ENCODE measurements around the gene OXSR1.

GRCh38 chr3:38164952-38165721 is at the start of gene OXSR1:
- TF ChIP-seq, protein P1, sequence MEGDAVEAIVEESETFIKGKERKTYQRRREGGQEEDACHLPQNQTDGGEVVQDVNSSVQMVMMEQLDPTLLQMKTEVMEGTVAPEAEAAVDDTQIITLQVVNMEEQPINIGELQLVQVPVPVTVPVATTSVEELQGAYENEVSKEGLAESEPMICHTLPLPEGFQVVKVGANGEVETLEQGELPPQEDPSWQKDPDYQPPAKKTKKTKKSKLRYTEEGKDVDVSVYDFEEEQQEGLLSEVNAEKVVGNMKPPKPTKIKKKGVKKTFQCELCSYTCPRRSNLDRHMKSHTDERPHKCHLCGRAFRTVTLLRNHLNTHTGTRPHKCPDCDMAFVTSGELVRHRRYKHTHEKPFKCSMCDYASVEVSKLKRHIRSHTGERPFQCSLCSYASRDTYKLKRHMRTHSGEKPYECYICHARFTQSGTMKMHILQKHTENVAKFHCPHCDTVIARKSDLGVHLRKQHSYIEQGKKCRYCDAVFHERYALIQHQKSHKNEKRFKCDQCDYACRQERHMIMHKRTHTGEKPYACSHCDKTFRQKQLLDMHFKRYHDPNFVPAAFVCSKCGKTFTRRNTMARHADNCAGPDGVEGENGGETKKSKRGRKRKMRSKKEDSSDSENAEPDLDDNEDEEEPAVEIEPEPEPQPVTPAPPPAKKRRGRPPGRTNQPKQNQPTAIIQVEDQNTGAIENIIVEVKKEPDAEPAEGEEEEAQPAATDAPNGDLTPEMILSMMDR (IDR thresholded peaks at IDR 0.05; ENCODE audit: low read depth, low read length, missing input control) = no peak
- TF ChIP-seq FOXA1 (IDR thresholded peaks at IDR 0.05) (no peak), ATF3 (IDR thresholded peaks at IDR 0.05) (no peak), YY1 (IDR thresholded peaks at IDR 0.05) (peak; percentile 99), TAF1 (conservative IDR thresholded peaks at IDR 0.05) (peak; percentile 55), SP1 (IDR thresholded peaks at IDR 0.05) (peak; percentile 94), MAX (IDR thresholded peaks at IDR 0.05) (peak; percentile 74), EGR1 (IDR thresholded peaks at IDR 0.05; ENCODE audit: low read depth in 2 of 2) (peak in 1 of 2 donors; percentile 11), GABPA (IDR thresholded peaks at IDR 0.05 in 1 of 2, conservative IDR thresholded peaks at IDR 0.05 in 1 of 2) (peak; percentile 90 to 95), RAD21 (IDR thresholded peaks at IDR 0.05) (peak in 1 of 2 donors; percentile 50), RXRA (IDR thresholded peaks at IDR 0.05) (peak; percentile 84 to 86), ZBTB33 (IDR thresholded peaks at IDR 0.05) (peak; percentile 74)
- TF ChIP-seq, protein P2, sequence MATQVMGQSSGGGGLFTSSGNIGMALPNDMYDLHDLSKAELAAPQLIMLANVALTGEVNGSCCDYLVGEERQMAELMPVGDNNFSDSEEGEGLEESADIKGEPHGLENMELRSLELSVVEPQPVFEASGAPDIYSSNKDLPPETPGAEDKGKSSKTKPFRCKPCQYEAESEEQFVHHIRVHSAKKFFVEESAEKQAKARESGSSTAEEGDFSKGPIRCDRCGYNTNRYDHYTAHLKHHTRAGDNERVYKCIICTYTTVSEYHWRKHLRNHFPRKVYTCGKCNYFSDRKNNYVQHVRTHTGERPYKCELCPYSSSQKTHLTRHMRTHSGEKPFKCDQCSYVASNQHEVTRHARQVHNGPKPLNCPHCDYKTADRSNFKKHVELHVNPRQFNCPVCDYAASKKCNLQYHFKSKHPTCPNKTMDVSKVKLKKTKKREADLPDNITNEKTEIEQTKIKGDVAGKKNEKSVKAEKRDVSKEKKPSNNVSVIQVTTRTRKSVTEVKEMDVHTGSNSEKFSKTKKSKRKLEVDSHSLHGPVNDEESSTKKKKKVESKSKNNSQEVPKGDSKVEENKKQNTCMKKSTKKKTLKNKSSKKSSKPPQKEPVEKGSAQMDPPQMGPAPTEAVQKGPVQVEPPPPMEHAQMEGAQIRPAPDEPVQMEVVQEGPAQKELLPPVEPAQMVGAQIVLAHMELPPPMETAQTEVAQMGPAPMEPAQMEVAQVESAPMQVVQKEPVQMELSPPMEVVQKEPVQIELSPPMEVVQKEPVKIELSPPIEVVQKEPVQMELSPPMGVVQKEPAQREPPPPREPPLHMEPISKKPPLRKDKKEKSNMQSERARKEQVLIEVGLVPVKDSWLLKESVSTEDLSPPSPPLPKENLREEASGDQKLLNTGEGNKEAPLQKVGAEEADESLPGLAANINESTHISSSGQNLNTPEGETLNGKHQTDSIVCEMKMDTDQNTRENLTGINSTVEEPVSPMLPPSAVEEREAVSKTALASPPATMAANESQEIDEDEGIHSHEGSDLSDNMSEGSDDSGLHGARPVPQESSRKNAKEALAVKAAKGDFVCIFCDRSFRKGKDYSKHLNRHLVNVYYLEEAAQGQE (IDR thresholded peaks at IDR 0.05) = peak; percentile 25

All from liver (tissue), 3 donors.